SK-N-MC (cell line): Measurements from ENCODE around the gene TRMU.

Experiments
- EZH2 ChIP-seq: fragments of 200-600 bp; sonication (generic); IDR thresholded peaks from one replicate; pipeline ENCODE4 v1.6.1; 2017; ENCODE audit warnings: antibody characterized with exemption
- FOXP2 ChIP-seq: optimal IDR thresholded peaks from 2 replicates; pipeline ENCODE3; 2011; ENCODE audit warnings: mild to moderate bottlenecking, moderate library complexity; ENCODE audit not compliant: insufficient read depth; ENCODE audit errors: extremely low read length, control extremely low read depth
- POLR2AphosphoS5 ChIP-seq: IDR thresholded peaks from 2 replicates; pipeline ENCODE4 v1.6.1; 2012; ENCODE audit warnings: mild to moderate bottlenecking, low read depth, low read length, borderline replicate concordance

GRCh38 chr22:46296257-46297150 lies 39.0 kb upstream of the TRMU start, which contains the start of gene GTSE1:
- TF ChIP-seq EZH2: no peak
- TF ChIP-seq POLR2AphosphoS5: peak; percentile 77
- peak; percentile 43 for TF ChIP-seq FOXP2
